NCI-H128 (cell line): ENCODE results near the gene DDX6.
"Not testable (repeated sequence)": the region's sequence is repeated elsewhere in the genome, so short reads cannot be mapped to it uniquely, and the experiment has no call there.

Experiments used
- DNase-seq: peaks from one replicate; lab custom pipeline; 2025; ENCODE audit not compliant: unreplicated experiment; lab: John Stamatoyannopoulos, UW

The DDX6 gene, protein sequence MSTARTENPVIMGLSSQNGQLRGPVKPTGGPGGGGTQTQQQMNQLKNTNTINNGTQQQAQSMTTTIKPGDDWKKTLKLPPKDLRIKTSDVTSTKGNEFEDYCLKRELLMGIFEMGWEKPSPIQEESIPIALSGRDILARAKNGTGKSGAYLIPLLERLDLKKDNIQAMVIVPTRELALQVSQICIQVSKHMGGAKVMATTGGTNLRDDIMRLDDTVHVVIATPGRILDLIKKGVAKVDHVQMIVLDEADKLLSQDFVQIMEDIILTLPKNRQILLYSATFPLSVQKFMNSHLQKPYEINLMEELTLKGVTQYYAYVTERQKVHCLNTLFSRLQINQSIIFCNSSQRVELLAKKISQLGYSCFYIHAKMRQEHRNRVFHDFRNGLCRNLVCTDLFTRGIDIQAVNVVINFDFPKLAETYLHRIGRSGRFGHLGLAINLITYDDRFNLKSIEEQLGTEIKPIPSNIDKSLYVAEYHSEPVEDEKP

GRCh38 chr11:118791111-118791960 lies at the start of gene DDX6:
DDX6 (minus strand) TSS chr11:118791164; CDS start chr11:118786251, 4,913 bp downstream.
- DNase-seq = peak; percentile 47

DNA sequence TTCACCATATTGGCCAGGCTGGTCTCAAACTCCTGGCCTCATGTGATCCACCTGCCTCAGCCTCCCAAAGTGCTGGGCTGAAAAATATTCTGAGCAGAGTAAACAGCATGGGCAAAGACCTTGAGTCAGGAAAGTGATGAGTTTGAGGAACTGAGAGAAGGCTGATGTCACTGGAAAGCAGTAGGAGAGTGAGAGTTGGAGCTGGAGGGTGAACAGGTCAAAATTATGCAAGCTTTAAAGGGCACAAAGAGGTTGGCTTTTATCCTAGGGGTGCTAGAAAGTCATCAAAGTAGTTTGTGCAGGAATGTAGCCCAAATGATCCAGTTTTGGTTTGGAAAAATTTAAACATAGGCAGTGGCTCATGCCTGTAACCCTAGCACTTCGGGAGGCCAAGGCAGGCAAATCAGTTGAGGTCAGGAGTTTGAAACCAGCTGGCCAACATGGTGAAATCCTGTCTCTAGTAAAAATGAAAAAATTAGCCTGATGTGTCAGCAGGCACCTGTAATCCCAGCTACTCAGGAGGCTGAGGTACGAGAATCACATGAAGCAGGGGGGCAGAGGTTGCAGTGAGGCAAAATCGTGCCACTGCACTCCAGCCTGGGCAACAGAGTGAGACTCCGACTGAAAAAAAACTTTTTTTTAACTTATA lies 48.1 kb upstream of the DDX6 start:
- no peak for DNase-seq

GRCh38 chr11:118837868-118838267 lies 46.9 kb upstream of the DDX6 start:
- DNase-seq = no peak

DNA sequence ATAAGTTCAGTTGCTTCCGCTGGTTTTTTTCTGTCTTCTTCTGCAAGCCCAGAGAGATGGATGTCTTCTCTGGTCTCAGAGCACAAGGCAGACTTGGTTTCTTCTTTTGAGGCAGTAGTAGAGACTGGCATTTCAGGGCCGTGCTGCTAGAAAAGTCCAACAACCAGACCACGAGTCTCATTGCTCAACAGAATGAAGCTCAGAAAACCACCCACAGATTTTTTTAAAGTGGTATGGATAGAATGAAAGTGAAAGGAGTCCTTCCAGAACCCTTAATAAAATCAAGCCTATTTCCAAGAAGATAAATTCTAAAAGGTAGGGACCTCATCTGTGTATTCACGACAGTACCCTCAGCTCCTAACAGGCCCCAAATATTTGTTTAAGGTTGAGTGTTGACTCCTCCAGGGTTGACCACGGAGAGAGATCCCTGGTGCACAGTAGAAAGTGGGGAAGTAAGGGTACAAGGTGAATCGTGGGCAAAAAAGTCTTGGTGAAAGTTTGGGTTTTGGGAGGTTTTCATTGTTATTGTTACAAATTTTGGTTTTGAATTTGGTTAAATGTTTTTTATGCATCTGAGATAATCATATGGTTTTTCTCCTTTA lies 43.6 kb upstream of the DDX6 start:
- DNase-seq = no peak

DNA sequence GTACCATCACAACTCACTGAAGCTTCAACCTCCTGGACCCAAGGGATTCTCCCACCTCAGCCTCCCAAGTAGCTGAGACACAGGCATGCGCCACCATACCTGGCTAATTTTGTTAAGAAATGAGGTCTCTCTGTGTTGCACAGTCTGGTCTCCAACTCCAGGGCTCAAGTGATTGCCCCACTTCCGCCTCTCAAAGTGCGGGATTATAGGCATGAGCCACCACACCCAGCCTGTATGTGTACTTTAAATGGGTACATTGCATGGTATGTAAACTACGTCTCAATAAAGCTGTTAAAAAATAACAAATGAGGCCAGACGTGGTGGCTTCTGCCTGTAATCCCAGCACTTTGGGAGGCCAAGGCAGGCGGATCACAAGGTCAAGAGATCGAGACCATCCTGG lies 36.2 kb upstream of the DDX6 start:
- DNase-seq = no peak

DNA sequence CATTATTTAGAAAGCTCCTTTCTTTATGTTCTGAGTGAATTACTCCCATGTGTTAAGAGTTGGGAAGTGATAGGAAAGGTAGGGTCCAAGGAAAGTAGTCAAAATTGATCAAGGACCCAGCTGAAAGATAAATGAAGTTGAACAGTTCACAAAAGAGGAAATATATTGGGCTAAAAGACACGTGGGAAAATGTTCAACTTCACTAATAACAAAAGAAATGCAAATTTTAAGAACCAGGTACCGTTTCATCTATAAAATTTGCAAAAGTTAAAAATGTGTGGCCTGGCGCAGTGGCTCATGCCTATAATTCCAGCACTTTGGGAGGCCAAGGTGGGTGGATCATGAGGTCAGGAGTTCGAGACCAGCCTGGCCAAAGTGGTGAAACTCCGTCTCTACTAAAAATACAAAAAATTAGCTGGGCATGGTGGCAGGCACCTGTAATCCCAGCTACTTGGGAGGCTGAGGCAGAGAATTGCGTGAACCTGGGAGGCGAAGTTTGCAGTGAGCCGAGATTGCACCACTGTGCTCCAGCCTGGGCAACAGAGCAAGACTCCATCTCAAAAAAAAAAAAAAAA lies 32.1 kb upstream of the DDX6 start:
- not testable (repeated sequence) for DNase-seq

DNA sequence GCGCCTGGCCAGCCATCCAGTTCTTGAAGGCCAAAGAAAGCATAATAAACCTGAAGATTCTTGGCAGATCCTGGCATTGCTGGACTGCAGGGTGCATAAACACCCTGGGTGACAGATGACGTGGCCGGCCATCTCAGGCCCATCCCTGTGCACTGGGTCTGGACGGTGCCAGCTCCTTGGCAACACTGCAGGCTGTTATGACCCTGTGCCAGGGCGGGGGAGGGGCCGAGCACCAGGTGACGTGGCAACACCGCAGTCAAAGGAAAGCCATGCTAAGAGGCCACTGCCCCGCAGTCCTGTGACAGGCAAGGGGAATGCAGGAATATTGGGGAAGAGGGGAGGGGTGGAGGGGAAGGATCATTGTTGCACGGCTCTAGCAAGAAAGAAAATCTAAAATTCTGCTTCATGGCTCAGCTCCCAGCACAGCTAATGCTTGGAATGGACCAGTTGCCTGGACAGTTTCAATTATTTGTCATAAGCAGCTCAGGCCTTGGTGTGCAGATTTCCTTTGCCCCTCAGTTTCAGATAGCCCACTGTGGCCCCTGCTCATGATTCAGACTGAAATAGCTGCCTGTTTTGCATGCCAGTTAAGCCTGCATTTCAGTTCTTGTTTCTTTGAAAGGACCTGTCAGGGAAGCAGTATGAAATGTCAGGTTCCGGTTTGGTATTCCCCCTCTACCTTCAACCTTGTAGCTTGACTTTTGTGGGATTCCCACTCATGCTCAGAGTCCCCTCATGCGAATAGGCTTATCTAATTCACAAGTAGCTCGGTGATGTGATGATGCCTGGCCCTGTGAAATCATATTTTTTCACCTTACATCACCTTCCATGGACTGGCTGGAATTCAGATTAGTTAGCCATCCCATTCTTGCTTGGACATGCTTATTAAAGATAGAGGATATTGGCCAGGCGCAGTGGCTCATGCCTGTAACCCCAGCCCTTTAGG lies 29.7 kb upstream of the DDX6 start:
- DNase-seq = no peak

- DNase-seq = not testable (repeated sequence)
Observed at GRCh38 chr11:118820025-118820379, 29.0 kb upstream of the DDX6 start.

- no peak for DNase-seq
Observed at GRCh38 chr11:118819334-118820024, 28.5 kb upstream of the DDX6 start.

- DNase-seq = no peak
Observed at GRCh38 chr11:118818130-118818529, 27.2 kb upstream of the DDX6 start.

DNA sequence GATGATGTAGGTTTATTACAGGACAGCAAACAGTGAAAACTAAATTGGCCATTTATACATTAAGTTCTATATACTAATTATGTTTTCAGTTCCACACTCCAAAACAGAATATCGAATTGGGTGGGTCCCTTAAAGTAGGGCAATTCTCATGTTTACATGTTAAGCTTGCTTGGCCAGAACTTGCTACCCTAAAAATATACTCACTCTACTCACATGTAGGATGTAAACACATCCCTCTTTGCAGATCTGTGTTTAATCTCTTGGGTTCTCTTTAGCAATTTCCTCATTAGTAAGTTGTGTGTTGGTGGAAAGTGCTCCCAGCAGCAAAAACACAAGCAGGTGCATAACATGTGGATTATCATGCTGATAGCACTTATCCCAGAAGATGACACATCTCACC lies 22.6 kb upstream of the DDX6 start:
- DNase-seq = no peak

GRCh38 chr11:118812485-118812884 lies 21.5 kb upstream of the DDX6 start:
- no peak for DNase-seq

DNA sequence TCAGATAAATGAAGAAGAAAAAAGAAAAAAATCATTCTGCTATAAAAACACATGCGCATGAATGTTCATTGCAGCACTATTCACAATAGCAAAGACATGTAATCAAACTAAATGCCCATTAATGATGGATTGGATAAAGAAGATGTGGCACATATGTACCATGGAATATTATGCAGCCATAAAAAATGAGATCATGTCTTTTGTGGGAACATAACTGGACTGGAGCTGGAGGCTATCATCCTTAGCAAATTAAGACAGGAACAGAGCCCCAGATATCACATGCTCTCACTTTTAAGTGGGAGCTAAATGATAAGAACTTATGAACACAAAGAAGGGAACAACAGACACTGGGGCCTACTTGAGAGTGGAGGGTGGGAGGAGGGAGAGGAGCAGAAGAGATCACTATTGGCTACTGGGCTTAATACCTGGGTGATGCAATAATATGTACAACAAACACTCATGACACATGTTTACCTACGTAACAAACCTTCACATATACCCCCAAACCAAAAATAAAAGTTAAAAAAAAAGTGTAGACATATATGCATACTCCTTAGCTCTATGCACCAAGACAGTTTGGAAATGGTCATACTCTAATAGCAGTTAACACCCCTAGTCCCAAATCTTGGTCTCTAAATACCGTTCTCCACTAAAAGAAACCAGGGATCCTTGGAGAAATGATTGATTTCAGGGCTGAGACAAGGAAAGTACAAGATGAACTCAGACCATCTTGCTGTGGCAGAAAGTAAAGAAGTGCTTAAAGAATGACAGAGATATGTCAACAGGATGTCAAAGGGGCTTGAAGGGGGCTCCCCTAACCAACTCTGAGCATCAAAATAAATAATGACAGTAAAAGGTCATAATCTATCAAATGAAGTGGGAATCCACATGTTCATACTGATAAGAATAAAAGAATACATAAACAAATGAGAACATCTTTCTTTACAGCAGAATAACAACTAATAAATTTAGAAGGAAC lies 17.1 kb upstream of the DDX6 start:
- no peak for DNase-seq

DNA sequence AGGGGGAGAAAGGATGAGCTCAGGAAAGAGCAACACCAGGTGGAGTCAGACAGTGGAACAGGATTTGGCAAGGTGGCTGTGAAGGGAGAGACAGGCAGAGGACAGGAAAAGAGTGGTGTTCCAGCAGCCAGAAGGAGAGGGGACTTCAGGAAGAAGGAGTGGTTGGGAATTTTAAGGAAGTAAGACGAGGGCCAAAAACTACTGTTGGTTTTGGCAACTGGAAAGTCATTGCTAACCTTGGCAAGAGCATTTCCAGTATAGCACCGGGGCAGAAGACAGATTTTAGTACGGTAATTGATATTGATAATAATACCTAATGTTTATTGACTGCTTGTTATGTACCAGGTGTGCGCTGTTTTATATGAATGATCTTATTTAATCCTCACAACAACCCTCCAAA lies 15.4 kb upstream of the DDX6 start:
- no peak for DNase-seq

DNA sequence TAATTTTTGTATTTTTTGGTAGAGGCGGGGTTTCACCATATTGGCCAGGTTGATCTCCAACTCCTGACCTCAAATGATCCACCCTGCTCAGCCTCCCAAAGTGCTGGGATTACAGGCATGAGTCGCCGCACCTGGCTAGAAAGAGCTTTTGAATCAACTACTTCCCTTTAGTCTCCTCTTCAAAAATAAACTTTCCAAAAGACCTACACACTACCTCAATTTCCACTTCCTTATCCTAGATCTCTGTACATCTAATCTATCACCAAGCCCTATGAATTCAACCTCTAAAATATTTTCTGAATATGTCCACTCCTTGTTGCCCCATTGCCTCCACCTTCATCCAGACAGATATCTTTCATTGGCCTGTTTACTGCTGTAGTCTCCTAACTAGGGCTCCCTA lies 13.1 kb upstream of the DDX6 start:
- no peak for DNase-seq

DNA sequence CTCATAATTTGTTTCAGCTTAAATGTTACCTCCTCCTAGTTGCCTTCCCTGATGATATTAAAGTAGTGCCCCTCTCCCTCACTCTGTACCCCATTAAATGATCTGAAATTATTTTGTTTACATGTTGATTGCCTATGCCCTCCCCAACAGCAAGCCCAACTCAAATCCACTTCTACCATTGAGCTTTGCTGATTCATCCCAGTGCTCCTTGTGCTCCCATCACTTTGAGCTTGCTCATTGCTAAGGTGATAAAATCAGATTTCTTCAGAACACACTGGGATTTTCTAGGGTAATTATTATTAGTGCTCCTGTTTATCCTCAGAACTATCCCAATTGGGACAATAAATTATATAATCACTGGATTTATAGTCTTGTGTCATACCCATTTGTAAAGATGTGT lies 8.4 kb upstream of the DDX6 start:
- DNase-seq = no peak

DNA sequence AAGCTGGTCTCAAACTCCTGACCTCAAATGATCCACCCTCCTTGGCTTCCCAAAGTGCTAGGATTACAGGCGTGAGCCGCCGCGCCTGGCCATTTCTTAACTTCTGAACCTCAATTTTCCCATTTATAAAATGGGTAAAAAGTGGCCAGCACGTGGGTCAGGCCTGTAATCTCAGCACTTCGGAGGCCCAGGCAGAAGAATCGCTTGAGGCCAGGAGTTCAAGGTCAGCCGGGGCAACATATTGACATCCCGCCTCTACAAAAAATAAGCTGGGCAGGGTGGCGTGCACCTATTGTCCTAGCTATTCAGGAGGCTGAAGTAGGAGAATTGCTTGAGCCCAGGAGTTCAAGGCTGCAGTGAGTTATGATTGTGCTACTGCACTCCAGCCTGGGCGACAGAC lies 6.5 kb upstream of the DDX6 start:
- DNase-seq = no peak

GRCh38 chr11:118792570-118793124 lies 1.7 kb upstream of the DDX6 start:
- no peak for DNase-seq
